Measurements from ENCODE around the gene OAS3. TPM values are rescaled to one million over a fixed set of nuclear protein-coding genes. Genes with fewer than 3 reads are reported as not detected.

OAS3 gene
- total RNA-seq, 1 experiment from 2014 or later = 25.5 TPM

GRCh38 chr12:113021500-113021899 lies 83.2 kb downstream of the OAS3 start:
- intact Hi-C loops (cut with micrococcal nuclease) = no loop called here
- Histone ChIP-seq H3K79me2 (ENCODE audit: low read length) (no peaks in the 10 kb centered on the region), H3K36me3 (ENCODE audit: low read depth, low read length) (no peaks in the 10 kb centered on the region), H3F3A (ENCODE audit: low read length, unreplicated experiment) (no peaks in the 10 kb centered on the region), H3K4me1 (ENCODE audit: insufficient read depth, low read length) (peaks cover 10% of the 10 kb centered on the region), H3K9me3 (ENCODE audit: low read length) (no peaks in the 10 kb centered on the region), H3K27ac (ENCODE audit: low read length) (no peak overlapping the region), H2AFZ (ENCODE audit: low read length) (no peak overlapping the region), H3K4me3 (ENCODE audit: low read length) (no peak overlapping the region), H3K4me2 (ENCODE audit: low read length) (no peak overlapping the region), H3K9me2 (replicated peaks; ENCODE audit: low read length) (no peaks in the 10 kb centered on the region), H3K27me3 (ENCODE audit: low read length) (no peaks in the 10 kb centered on the region), H3K9ac (ENCODE audit: low read length) (no peak overlapping the region), H4K20me1 (ENCODE audit: low read length) (no peaks in the 10 kb centered on the region)
- POLR2A ChIA-PET (ENCODE audit: unreplicated experiment) = no interaction called here
- CTCF ChIA-PET = no interaction called here
- no TSS peak for BruUV-seq (replicated peaks)
- no peak for ATAC-seq
- no peak for DNase-seq
- TF ChIP-seq EZH2 (IDR thresholded peaks at IDR 0.05; ENCODE audit: low read length, unreplicated experiment) (no peak), EZH2phosphoT487 (IDR thresholded peaks at IDR 0.05; ENCODE audit: borderline replicate concordance, low read length) (no peak)
- TF ChIP-seq, protein P1, sequence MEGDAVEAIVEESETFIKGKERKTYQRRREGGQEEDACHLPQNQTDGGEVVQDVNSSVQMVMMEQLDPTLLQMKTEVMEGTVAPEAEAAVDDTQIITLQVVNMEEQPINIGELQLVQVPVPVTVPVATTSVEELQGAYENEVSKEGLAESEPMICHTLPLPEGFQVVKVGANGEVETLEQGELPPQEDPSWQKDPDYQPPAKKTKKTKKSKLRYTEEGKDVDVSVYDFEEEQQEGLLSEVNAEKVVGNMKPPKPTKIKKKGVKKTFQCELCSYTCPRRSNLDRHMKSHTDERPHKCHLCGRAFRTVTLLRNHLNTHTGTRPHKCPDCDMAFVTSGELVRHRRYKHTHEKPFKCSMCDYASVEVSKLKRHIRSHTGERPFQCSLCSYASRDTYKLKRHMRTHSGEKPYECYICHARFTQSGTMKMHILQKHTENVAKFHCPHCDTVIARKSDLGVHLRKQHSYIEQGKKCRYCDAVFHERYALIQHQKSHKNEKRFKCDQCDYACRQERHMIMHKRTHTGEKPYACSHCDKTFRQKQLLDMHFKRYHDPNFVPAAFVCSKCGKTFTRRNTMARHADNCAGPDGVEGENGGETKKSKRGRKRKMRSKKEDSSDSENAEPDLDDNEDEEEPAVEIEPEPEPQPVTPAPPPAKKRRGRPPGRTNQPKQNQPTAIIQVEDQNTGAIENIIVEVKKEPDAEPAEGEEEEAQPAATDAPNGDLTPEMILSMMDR (conservative IDR thresholded peaks at IDR 0.05; ENCODE audit: low read depth, low read length) = no peak

Other genes with a start within 250 kb of the OAS3 start
- gene RPH3A, start 146.7 kb upstream of the OAS3 start, total RNA-seq (2014; rRNA removed) = not detected in 2 replicates
- gene OAS1, start 31.5 kb upstream of the OAS3 start, total RNA-seq (2014; rRNA removed) = 10.1 and 10.2 TPM in 2 replicates
- 5.8 and 10.5 TPM in 2 replicates for gene OAS2, start 40.0 kb downstream of the OAS3 start, total RNA-seq (2014; rRNA removed)
- not detected in 2 replicates for gene DTX1, start 118.3 kb downstream of the OAS3 start, total RNA-seq (2014; rRNA removed)
- 0.66 and 0.69 TPM in 2 replicates for gene RASAL1, start 197.3 kb downstream of the OAS3 start, total RNA-seq (2014; rRNA removed)
- not detected in 2 replicates for gene CFAP73, start 211.2 kb downstream of the OAS3 start, total RNA-seq (2014; rRNA removed)
- gene DDX54, start 247.0 kb downstream of the OAS3 start, total RNA-seq (2014; rRNA removed) = 158 and 309 TPM in 2 replicates
- 66.8 and 71.6 TPM in 2 replicates for gene RITA1, start 247.2 kb downstream of the OAS3 start, total RNA-seq (2014; rRNA removed)